ENCODE measurements around the gene PPP2R2C. TPM values are rescaled to one million over a fixed set of nuclear protein-coding genes. Genes with fewer than 3 reads are reported as not detected.
A peak's percentile ranks its signal among the peaks of the same experiment; 100 is the strongest.

The PPP2R2C gene
- total RNA-seq, 2 donors from 2014 or later = not detected

- peaks cover 35% of the 10 kb centered on the region for H3K27me3 Mint-ChIP-seq (ENCODE audit: low read depth)
- no peak overlapping the region for H3K4me3 Mint-ChIP-seq
- ATAC-seq (replicated peaks in 1 of 2) (no peak), DNase-seq (peak; percentile 34 to 37)
- no peak overlapping the region for H3K27ac Mint-ChIP-seq
- no peaks in the 10 kb centered on the region for H3K4me1 Mint-ChIP-seq (ENCODE audit: low read depth)
- no peaks in the 10 kb centered on the region for H3K9me3 Mint-ChIP-seq
- no peaks in the 10 kb centered on the region for H3K36me3 Mint-ChIP-seq (ENCODE audit: insufficient read depth in 2 of 2)
Observed at GRCh38 chr4:6332042-6332668, 140.3 kb downstream of the PPP2R2C start.

DNA sequence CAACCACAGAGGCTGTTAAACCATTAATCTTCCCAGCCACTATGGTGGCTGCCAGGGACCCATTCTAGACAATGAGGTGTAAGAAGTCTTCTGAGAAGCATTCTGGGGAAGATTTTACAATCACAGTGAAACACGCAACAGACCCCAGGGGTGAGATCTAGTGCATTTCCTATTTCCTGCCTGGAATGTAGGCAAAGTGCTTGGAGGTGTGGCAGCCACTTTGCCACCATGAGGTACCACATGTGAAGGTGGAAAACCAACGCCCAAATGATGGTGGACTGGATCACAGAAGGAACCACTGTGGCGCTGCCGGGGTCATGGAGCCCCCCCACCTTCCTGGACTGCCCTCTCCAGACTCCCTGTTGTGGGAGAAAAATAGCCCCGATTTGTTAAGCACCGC is 140.9 kb downstream of the PPP2R2C start:
- no peaks in the 10 kb centered on the region for H3K9me3 Mint-ChIP-seq
- ATAC-seq (replicated peaks in 1 of 2) (no peak), DNase-seq (no peak)
- peaks cover 31% of the 10 kb centered on the region for H3K27me3 Mint-ChIP-seq (ENCODE audit: low read depth)
- no peak overlapping the region for H3K27ac Mint-ChIP-seq
- no peaks in the 10 kb centered on the region for H3K4me1 Mint-ChIP-seq (ENCODE audit: low read depth)
- no peaks in the 10 kb centered on the region for H3K36me3 Mint-ChIP-seq (ENCODE audit: insufficient read depth in 2 of 2)
- no peak overlapping the region for H3K4me3 Mint-ChIP-seq

DNA sequence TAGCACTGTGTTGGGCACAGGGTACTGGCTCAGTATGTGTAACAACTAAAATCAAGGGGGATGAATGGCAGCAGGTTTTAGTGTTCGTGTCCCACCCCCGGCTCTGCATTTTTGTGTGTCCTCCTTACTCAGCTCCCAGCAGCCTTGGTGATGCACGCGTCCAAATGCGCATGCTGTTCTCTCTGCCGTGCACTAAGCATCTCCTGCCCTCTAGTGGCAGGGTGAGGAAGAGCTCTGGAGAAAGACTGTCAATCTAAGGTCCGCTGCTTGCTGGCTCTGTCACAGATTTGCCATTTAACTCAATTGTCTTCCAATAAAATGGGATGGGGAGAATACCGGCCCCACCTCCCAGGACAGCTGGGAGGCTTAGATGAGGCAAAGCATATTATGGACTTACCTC is 141.4 kb downstream of the PPP2R2C start:
- Mint-ChIP-seq H3K4me3 (no peak overlapping the region), H3K9me3 (no peaks in the 10 kb centered on the region), H3K36me3 (ENCODE audit: insufficient read depth in 2 of 2) (no peaks in the 10 kb centered on the region), H3K27me3 (ENCODE audit: low read depth) (peaks cover 36% of the 10 kb centered on the region), H3K4me1 (ENCODE audit: low read depth) (no peaks in the 10 kb centered on the region), H3K27ac (no peak overlapping the region)
- ATAC-seq (replicated peaks in 1 of 2) = no peak
- DNase-seq = peak; percentile 24 to 42

GRCh38 chr4:6330384-6330767 is 142.0 kb downstream of the PPP2R2C start:
- ATAC-seq (replicated peaks in 1 of 2) (no peak), DNase-seq (no peak)
- H3K27me3 Mint-ChIP-seq (ENCODE audit: low read depth) = peaks cover 36% of the 10 kb centered on the region
- no peaks in the 10 kb centered on the region for H3K4me1 Mint-ChIP-seq (ENCODE audit: low read depth)
- no peak overlapping the region for H3K4me3 Mint-ChIP-seq
- H3K36me3 Mint-ChIP-seq (ENCODE audit: insufficient read depth in 2 of 2) = no peaks in the 10 kb centered on the region
- H3K9me3 Mint-ChIP-seq = no peaks in the 10 kb centered on the region
- H3K27ac Mint-ChIP-seq = no peak overlapping the region

DNA sequence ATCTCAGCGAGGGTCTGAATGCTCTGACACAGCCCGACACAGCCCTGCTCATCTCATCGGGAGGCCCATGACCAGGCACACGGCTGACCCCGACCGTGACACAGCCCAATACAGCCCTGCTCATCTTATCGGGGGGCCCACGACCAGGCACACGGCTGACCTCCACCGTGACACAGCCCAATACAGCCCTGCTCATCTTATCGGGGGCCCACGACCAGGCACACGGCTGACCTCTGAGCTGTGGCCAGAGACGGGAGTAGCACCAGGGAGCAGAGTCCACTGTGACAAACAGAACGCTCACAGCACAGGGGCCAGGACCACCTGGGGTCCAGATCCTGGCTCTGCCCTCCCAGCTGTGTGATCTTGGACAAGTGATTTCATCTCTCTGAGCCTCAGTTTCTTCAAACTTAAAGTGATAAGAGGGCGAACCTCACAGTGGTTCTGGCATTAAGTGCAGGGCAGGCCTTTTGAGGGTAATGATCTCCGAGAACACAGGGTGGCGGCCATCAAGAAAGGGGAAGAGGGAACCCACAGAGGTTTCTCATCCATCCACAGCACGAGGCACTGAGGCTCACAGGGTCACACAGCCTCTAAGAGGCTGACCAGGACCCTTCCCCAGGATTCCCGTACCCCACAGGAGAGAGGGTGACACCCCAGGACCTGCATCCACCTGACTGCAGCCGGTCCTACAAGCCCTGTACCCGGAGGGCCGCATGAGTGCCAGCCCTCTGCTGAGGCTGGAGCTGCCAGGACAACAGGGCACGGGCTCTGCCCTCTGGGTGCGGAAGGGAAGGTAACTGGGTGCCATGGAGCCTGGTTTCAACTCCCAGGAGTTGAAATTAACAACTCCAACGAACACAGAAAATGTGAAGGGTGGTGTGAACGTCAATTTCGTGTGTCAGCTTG is 142.7 kb downstream of the PPP2R2C start:
- peaks cover 33% of the 10 kb centered on the region for H3K27me3 Mint-ChIP-seq (ENCODE audit: low read depth)
- no peaks in the 10 kb centered on the region for H3K36me3 Mint-ChIP-seq (ENCODE audit: insufficient read depth in 2 of 2)
- H3K4me1 Mint-ChIP-seq (ENCODE audit: low read depth) = no peaks in the 10 kb centered on the region
- ATAC-seq (replicated peaks in 1 of 2) = no peak
- no peak overlapping the region for H3K27ac Mint-ChIP-seq
- DNase-seq = no peak
- H3K9me3 Mint-ChIP-seq = no peaks in the 10 kb centered on the region
- no peak overlapping the region for H3K4me3 Mint-ChIP-seq

GRCh38 chr4:6328526-6328925 is 143.9 kb downstream of the PPP2R2C start:
- Mint-ChIP-seq H3K36me3 (ENCODE audit: insufficient read depth in 2 of 2) (no peaks in the 10 kb centered on the region), H3K4me1 (ENCODE audit: low read depth) (no peaks in the 10 kb centered on the region), H3K4me3 (no peak overlapping the region), H3K27me3 (ENCODE audit: low read depth) (peaks cover 44% of the 10 kb centered on the region), H3K27ac (no peak overlapping the region), H3K9me3 (no peaks in the 10 kb centered on the region)
- no peak for DNase-seq
- ATAC-seq (replicated peaks in 1 of 2) = no peak

DNA sequence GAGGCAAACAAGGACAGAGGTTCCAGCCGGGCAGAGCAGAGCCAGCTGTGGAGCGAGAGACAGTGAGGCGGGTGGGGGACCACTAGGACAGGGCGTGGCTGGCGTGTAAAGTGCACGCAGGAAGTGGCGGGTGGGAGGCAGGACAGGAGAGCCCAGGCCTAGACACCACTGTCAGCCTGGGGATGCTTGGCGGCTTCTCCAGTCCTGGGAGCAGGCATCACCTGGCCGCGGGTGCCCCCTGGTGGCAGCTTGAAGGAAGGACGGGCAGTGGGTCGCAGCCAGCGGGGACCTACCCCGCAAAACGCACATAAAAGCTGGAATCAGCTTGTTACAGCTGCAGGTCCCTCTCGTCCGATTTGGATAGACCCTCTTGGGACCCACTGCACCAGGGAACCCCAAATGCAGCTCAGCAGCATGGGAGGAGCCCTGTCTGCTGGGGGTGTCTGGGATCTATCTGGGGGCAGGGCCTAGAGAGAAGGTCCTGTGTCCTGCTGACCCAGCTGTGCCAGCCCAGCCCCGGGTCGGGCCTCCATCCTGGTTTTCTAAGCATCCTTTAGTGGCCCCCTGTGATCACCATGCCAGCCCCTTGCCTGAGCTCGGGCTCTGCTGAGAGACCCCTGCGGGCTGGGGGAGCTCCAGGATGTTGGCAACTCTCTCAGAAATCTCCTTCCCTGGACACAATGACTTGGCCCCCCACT is 145.0 kb downstream of the PPP2R2C start:
- Mint-ChIP-seq H3K36me3 (ENCODE audit: insufficient read depth in 2 of 2) (no peaks in the 10 kb centered on the region), H3K4me1 (ENCODE audit: low read depth) (no peaks in the 10 kb centered on the region), H3K27me3 (ENCODE audit: low read depth) (peaks cover 45% of the 10 kb centered on the region), H3K27ac (no peak overlapping the region), H3K4me3 (no peak overlapping the region), H3K9me3 (no peaks in the 10 kb centered on the region)
- peak; percentile 75 to 84 for ATAC-seq (replicated peaks in 1 of 2)
- peak; percentile 80 to 88 for DNase-seq

DNA sequence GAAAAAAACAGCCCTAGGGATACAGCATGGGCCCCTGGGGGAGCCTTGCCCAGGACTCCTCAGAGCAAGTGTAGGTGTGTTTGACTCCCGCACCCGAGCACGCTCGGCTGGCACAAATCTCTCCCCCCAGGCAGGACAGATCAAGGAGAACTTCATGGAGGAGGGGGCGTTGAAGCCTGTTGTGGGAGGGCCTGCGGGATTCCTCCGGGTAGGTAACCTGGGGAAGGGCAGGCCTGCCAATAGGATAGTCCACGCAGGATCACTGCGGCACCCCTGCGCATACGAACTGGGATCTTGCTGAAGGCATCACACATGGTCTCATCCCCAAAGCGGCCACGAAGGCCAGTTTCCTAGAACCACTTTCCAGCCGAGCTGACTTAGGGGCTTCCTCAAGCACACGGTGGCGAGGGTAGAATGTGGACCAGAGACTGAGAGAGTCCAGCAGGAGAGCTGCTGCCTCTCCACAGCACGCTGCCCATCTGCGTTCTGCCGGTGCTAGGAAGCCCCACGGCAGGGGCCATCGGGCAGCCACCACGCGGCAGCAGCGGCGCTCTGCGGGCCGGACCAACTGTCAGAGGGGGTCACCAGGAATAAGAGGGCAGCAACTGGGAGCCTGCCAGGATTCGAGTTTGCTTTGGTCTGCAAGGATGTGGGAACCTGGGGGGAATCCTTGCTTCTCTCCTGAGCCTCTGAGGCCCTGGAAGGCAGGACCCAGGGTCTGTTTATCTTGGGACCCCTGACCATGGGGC is 145.9 kb downstream of the PPP2R2C start:
- Mint-ChIP-seq H3K9me3 (no peaks in the 10 kb centered on the region), H3K36me3 (ENCODE audit: insufficient read depth in 2 of 2) (no peaks in the 10 kb centered on the region), H3K4me3 (no peak overlapping the region), H3K27ac (no peak overlapping the region), H3K27me3 (ENCODE audit: low read depth) (peaks cover 45% of the 10 kb centered on the region), H3K4me1 (ENCODE audit: low read depth) (no peaks in the 10 kb centered on the region)
- DNase-seq = no peak
- ATAC-seq (replicated peaks in 1 of 2) = no peak

- ATAC-seq (replicated peaks in 1 of 2) = no peak
- no peaks in the 10 kb centered on the region for H3K4me1 Mint-ChIP-seq (ENCODE audit: low read depth)
- no peaks in the 10 kb centered on the region for H3K36me3 Mint-ChIP-seq (ENCODE audit: insufficient read depth in 2 of 2)
- peaks cover 49% of the 10 kb centered on the region for H3K27me3 Mint-ChIP-seq (ENCODE audit: low read depth)
- no peak overlapping the region for H3K27ac Mint-ChIP-seq
- no peaks in the 10 kb centered on the region for H3K9me3 Mint-ChIP-seq
- DNase-seq = no peak
- H3K4me3 Mint-ChIP-seq = no peak overlapping the region
Observed at GRCh38 chr4:6325788-6326290, 146.6 kb downstream of the PPP2R2C start.

- no peak overlapping the region for H3K27ac Mint-ChIP-seq
- ATAC-seq (replicated peaks in 1 of 2) (no peak), DNase-seq (no peak)
- no peaks in the 10 kb centered on the region for H3K36me3 Mint-ChIP-seq (ENCODE audit: insufficient read depth in 2 of 2)
- peaks cover 52% of the 10 kb centered on the region for H3K27me3 Mint-ChIP-seq (ENCODE audit: low read depth)
- no peaks in the 10 kb centered on the region for H3K9me3 Mint-ChIP-seq
- H3K4me3 Mint-ChIP-seq = no peak overlapping the region
- no peaks in the 10 kb centered on the region for H3K4me1 Mint-ChIP-seq (ENCODE audit: low read depth)
Observed at GRCh38 chr4:6324999-6325787, 147.2 kb downstream of the PPP2R2C start.

DNA sequence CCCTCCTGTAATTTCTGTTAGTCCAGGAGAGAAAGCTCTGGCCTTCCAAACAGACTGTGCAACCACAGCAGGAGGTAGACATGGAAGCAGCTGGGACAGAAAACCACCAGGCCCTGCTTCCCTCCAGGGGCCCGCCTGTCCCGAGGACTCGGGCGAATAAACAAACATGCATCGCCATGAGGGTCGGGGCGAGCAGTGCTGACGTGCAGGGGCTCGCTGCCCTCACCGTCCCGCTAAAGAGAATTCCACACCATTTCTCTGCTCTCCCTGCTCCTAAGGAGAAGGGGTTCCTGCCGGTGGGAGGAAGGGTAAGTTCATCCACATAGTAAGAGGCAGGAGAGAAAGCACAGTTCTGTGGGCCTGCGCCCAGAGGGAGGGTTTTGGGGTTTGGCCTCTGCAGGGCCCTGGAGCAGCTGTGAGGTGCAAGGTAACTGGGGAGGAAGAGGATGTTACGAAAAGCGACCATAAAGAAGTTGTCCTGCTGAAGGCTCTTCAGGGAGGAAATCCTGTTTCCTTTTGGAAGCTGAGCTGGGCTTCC is 147.9 kb downstream of the PPP2R2C start:
- no peak for ATAC-seq (replicated peaks in 1 of 2)
- no peak overlapping the region for H3K4me3 Mint-ChIP-seq
- peaks cover 52% of the 10 kb centered on the region for H3K27me3 Mint-ChIP-seq (ENCODE audit: low read depth)
- H3K36me3 Mint-ChIP-seq (ENCODE audit: insufficient read depth in 2 of 2) = no peaks in the 10 kb centered on the region
- DNase-seq = no peak
- H3K27ac Mint-ChIP-seq = no peak overlapping the region
- H3K9me3 Mint-ChIP-seq = no peaks in the 10 kb centered on the region
- no peaks in the 10 kb centered on the region for H3K4me1 Mint-ChIP-seq (ENCODE audit: low read depth)

Data from activated T-cell treated with anti-CD3 and anti-CD28 coated beads, Interleukin-2, amount 50 U/mL, for 72 hours (primary cell).